Thoracic aorta (tissue), 2 donors: ENCODE results near the gene RAB40B. TPM values are rescaled to one million over a fixed set of nuclear protein-coding genes. Genes with fewer than 3 reads are reported as not detected.
"Not testable (repeated sequence)": the region's sequence is repeated elsewhere in the genome, so short reads cannot be mapped to it uniquely, and the experiment has no call there.

Source experiments
- ATAC-seq: fragments of 150-250 bp; one replicate; pipeline ENCODE4 v1.8.0; 2017; ENCODE audit warnings: low read depth; ENCODE audit not compliant: insufficient number of reproducible peaks, low FRiP score
- DNase-seq: peaks from one replicate; pipeline ENCODE4 v3.0.0-alpha.2; 2020; ENCODE audit warnings: low spot score
- H3K27ac ChIP-seq, 2 donors: fragments of 200-600 bp; sonication (generic); 1 replicate in 1 of 2; 2 replicates in 1 of 2; pipeline ENCODE4 v1.5.1; 2016; ENCODE audit warnings: mild to moderate bottlenecking in 2 of 2, moderate library complexity in 2 of 2
- H3K27me3 ChIP-seq: fragments of 200-600 bp; sonication (generic); replicated peaks from 2 replicates; pipeline ENCODE4 v1.6.0; 2016; ENCODE audit warnings: mild to moderate bottlenecking; ENCODE audit not compliant: insufficient read depth
- H3K36me3 ChIP-seq: fragments of 200-600 bp; sonication (generic); one replicate; pipeline ENCODE4 v1.5.1; 2016
- H3K4me1 ChIP-seq, 2 donors: fragments of 200-600 bp; sonication (generic); 1 replicate in 1 of 2; 2 replicates in 1 of 2; pipeline versions ENCODE4 v1.5.1 to v1.6.0; 2016; ENCODE audit warnings: low read depth in 2 of 2, mild to moderate bottlenecking in 1 of 2; ENCODE audit not compliant: control insufficient read depth in 1 of 2
- H3K4me3 ChIP-seq: fragments of 200-600 bp; sonication (generic); 2 replicates; pipeline ENCODE4 v1.5.1; 2016; ENCODE audit warnings: mild to moderate bottlenecking
- H3K9me3 ChIP-seq: fragments of 200-600 bp; sonication (generic); 2 replicates; pipeline ENCODE4 v1.5.1; 2016
- CTCF ChIP-seq: fragments of 200-600 bp; sonication (generic); IDR thresholded peaks from one replicate; pipeline ENCODE4 v1.5.1; 2019; ENCODE audit warnings: antibody characterized with exemption
- total RNA-seq, 2 donors: library from RNA; depleted of rRNA; stranded (reverse); fragments of >200 nt; gene quantifications; one replicate each; pipeline versions ENCODE4 v1.1.0 to v1.2.3, GENCODE V29; 2016

Gene RAB40B
- total RNA-seq = 10 to 100 TPM; 17.3 to 21.1 TPM

DNA sequence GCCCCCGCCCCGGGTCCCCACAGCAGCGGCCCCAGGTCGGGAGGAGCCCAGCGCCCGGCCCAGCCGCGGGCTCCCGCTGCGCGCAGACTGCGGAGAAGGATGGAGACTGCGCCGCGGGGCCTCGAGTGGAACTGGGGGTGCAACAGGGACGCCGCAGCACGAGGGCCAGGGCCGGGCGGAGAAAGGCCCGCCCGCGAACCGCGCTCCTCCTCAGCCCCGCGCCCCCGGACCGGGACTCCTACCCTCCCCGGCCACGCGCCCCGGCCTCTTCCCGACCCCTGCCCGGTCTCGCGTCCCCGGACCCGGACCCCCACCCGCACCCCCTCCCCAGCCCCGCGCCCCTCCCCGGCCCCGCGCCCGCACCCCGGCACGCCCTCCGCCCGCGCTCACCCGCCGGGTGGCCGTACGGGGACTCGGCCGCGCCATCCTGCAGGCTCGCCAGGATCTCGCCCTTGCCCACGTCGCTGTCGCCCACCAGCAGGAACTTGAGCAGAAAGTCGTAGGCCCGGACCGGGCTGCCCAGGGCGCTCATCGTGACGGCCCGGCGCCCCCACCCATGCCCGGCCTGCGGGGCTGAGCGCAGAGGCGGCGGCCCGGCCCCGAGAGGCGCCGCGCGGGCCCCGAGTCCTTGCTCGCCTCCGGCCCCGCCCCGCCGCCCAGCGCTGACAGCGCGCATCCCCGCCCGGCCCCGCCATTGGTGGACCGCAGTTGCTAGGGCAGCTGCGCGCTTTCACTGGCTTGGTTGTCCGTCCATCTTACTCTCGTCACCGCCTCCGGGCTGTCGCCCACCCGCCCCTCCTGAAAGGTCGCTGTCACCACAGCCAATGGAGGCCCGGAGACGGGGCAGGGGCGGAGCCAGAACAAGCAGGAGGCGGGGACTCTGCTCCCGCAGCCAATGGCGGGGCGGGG lies at the start of gene RAB40B:
Gene RAB40B, minus strand, starts transcription at position 634 of the 909 bp plus-strand sequence. Its CDS starts 102 bp downstream, at position 532.
- peaks cover 9% of the 10 kb centered on the region for H3K9me3 ChIP-seq
- TF ChIP-seq CTCF = no peak
- no peaks in the 10 kb centered on the region for H3K36me3 ChIP-seq
- H3K4me3 ChIP-seq = peak within 1 kb of the TSS; percentile 92
- H3K4me1 ChIP-seq = peaks cover 7 to 21% of the 10 kb centered on the region in 2 donors
- DNase-seq (peak; percentile 98), ATAC-seq (peak; percentile 100)
- peak within 1 kb of the TSS in 1 of 2 donors; percentile 29 for H3K27ac ChIP-seq
- no peaks in the 10 kb centered on the region for H3K27me3 ChIP-seq

DNA sequence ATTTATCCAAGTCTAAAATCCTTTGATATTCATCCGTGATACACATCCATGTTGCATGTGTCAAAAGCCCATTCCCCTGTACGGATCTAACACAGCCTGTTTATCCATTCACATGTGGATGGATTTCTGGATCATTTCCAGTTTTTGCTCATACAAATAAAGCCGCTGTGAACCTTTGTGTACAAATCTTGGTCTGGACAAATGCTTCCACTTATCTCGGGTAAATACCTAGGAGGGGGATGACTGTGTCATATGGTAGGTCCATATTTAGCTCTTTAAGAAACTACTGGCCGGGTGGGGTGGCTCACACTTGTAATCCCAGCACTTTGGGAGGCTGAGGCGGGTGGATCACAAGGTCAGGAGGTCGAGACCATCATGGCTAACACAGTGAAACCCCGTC lies 47.0 kb upstream of the RAB40B start:
- peaks cover 3% of the 10 kb centered on the region for H3K9me3 ChIP-seq
- no peak for ATAC-seq
- H3K27me3 ChIP-seq = no peaks in the 10 kb centered on the region
- DNase-seq = no peak
- TF ChIP-seq CTCF = no peak
- no peak overlapping the region for H3K4me3 ChIP-seq
- peaks cover 29% of the 10 kb centered on the region for H3K36me3 ChIP-seq
- H3K27ac ChIP-seq = no peak overlapping the region
- H3K4me1 ChIP-seq = no peaks in the 10 kb centered on the region

GRCh38 chr17:82744736-82745135 lies 46.2 kb upstream of the RAB40B start:
- not testable (repeated sequence) for H3K4me1 ChIP-seq, H3K27me3 ChIP-seq, ATAC-seq, H3K4me3 ChIP-seq, H3K9me3 ChIP-seq, H3K27ac ChIP-seq, DNase-seq
- H3K36me3 ChIP-seq = peaks cover 37% of the 10 kb centered on the region

DNA sequence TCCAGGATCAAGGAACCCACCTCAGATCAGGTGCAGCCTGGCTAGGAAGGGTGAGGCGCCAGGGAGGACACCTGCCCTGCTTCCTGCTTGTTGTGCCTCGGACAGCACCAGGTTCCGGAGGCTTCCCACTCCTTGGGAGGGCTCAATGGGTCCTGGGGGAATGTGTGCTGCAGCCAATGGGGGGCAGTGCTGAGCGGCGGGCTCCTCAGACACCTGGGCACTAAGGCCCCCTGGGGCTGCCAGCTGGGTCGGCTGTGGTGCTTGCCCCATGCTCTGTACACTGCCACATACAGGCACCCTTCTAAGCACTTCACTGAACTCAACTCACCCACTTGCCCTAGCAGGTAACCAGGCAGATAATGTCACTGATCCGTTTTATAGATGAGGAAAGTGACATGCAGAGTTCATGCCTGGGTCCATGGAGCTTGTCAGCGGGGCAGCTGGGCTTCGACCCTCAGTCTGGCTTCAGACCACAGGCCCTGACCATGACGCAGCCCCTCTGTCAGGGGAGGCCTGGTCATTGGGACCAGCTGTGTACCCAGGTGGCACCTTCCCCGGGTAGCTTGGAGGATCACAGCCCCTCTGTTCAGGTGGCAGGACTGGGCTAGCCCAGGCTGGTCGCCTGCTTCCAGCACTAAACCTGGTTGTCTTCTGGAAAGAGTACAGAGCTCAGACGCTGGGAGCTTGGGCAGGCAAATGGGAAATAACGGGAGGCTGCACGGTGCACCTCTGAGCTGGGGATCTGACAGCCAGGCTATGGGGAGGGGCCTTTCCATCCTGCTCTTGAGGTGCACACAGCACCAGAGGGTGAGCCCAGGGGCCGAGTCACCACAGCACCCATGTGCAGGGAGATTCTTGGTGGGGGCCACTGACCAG lies 45.1 kb upstream of the RAB40B start:
- Histone ChIP-seq H3K9me3 (peaks cover 4% of the 10 kb centered on the region), H3K36me3 (peaks cover 37% of the 10 kb centered on the region), H3K27me3 (no peaks in the 10 kb centered on the region), H3K27ac (no peak overlapping the region), H3K4me1 (no peaks in the 10 kb centered on the region), H3K4me3 (no peak overlapping the region)
- ATAC-seq (no peak), DNase-seq (no peak)
- no peak for TF ChIP-seq CTCF

DNA sequence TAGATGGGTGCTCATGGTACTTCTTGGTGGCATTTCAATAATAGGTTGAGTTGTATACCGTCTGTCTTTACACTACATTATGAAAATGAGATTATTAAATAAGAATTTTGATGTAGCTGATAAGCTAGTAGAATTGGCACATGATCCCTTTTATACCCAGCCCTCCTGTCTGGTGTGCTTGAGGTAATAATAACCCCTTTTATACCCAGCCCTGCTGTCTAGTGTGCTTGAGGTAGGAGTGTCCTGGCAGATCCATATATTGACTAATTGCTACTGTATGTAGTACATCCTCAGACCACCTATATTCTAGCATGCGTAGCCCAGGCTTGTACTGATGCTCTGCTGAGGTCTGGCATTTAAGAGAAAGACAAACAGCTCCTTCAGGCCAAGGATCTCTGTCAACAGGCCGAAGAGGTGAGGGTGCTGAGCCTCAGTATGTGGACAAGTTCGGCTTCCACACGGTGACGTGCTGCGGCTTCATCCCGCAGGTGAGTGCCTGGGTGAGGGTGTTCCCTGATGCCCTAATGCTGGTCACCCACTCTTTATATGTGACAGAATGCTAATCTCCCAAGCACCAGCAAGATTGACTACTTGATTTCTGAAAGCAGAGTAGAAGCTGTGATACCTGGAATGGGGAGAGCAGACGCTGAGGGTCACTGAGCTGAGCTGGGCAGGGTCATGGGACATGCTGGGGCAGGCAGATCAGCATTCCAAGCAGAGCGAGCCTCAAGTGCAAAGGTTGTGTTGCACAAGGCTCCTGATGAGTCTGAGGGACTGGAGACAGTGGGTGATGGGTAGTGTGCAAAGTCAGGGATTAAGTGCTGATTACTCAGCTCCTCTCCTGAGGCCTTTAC lies 42.6 kb upstream of the RAB40B start:
- no peak for DNase-seq
- no peak overlapping the region for H3K4me3 ChIP-seq
- peaks cover 4% of the 10 kb centered on the region for H3K9me3 ChIP-seq
- TF ChIP-seq CTCF = no peak
- H3K27me3 ChIP-seq = no peaks in the 10 kb centered on the region
- peaks cover 0 to 7% of the 10 kb centered on the region in 2 donors for H3K4me1 ChIP-seq
- no peak overlapping the region for H3K27ac ChIP-seq
- ATAC-seq = no peak
- peaks cover 37% of the 10 kb centered on the region for H3K36me3 ChIP-seq
